ENCODE measurements around the gene CNPY3.

The CNPY3 gene

GRCh38 chr6:42961020-42961470, 31.8 kb downstream of the CNPY3 start:
- DNase-seq: no peak

- DNase-seq: no peak
Observed at GRCh38 chr6:42962096-42962495, 32.8 kb downstream of the CNPY3 start.

- no peak for DNase-seq
Observed at GRCh38 chr6:42962502-42963178, 33.4 kb downstream of the CNPY3 start.

GRCh38 chr6:42963179-42963854, 34.0 kb downstream of the CNPY3 start:
- DNase-seq: no peak

DNA sequence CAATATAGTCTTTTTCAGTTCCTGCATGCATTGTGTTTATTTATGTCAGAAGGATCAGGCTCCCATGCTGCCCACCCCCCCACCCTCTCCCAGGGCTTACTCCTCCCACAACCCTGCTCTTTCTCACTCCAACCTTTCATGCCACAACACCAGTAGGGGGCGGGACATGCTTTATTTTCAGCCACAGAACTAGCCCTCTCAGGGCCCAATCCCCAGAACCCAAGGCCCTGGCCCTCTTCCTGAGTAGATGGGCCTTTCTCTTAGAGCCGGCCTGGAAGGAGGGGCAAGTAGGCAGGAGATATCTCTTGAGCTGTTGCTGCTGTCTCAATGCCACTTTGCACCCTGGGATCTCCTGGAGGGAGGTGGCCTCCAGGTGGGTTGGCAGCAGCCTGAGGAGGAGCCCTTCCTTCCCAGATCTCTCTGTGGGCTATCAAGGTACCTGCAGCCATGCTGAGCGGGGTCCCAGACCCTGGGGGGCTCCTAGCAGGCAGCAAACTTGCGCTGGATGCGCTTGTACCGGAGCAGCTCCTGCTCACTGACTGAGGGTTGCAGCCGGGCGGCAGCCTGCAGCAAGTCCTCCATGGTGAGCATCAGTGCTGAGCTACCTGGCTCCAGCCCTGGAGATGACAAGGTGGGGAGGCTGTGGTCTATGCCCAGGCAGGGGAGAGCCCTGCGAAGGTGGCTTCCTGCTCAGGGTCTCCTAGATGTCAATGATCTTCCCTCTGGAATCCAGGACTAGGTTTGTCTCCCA, 34.8 kb downstream of the CNPY3 start:
- DNase-seq: no peak

DNA sequence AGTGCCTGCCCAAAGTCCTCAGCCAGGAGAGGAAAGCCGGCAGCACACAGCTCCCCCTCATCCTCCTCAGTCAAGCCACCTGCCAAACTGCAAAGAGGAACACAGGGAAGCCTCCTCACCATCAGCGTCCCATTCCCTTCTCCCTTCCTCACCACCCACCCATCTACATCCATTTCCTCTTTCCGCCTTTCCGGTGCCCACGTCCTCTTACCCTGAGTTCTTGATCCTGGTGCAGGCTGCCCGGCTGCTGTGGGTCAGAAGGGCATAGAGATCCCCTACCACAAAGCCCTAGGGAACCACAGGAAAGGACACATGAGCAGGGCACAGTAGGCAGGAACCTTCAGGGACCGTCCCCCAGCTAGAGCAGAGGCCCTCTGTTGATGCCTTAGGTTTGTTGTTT, 37.3 kb downstream of the CNPY3 start:
- no peak for DNase-seq

- DNase-seq: no peak
Observed at GRCh38 chr6:42967228-42967627, 37.9 kb downstream of the CNPY3 start.

GRCh38 chr6:42968126-42968701, 38.9 kb downstream of the CNPY3 start:
- no peak for DNase-seq

GRCh38 chr6:42968783-42969182, 39.5 kb downstream of the CNPY3 start:
- DNase-seq: no peak

- DNase-seq: no peak
Observed at GRCh38 chr6:42969431-42969830, 40.2 kb downstream of the CNPY3 start.

DNA sequence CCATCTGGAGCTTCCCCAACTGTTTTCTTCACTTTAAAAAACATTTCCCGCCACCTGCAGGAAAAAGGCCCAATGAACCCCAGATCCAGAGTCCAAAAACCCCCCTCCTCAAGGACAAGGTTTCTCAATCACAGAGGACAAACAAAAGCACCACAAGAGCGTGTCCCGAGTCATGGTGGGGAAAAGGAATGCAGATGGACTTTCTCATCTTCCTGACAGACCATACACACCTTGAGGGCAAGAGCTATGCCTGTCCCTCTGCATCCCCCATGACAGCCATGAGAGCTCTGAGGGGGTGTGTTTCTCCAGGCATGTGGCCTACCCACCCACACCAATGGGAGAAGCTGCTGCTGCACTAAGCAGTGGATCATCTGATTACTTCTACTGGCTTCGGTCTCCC, 40.7 kb downstream of the CNPY3 start:
- no peak for DNase-seq

- no peak for DNase-seq
Observed at GRCh38 chr6:42970871-42971612, 41.8 kb downstream of the CNPY3 start.

GRCh38 chr6:42971746-42972327, 42.6 kb downstream of the CNPY3 start:
- no peak for DNase-seq

DNA sequence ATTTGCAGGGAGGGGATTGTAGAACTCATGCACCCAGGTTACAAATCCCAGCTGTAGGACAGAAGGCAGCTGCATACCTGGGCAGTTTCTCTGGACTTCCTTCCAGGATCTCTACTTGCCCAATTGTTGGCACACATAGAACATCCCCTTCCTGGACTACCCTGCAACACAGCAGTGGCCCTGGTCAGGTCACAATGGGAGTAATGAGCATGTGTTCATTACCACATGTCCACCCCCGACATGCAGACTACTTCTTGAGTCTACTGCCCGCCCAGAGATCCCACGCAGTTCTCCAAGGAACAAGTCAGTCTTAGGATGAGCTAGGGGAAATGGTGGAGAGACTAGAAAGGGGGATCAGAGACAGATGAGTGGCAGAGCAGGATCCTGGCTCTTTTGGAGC, 44.6 kb downstream of the CNPY3 start:
- no peak for DNase-seq

- DNase-seq: no peak
Observed at GRCh38 chr6:42974919-42975505, 45.7 kb downstream of the CNPY3 start.

GRCh38 chr6:42978487-42978838, 49.2 kb downstream of the CNPY3 start:
- no peak for DNase-seq

GRCh38 chr6:42978839-42979522, 49.7 kb downstream of the CNPY3 start, which contains the start of gene PEX6:
Gene PEX6, minus strand, starts transcription at chr6:42979181. Its CDS starts 31 bp downstream, at chr6:42979150.
- peak; percentile 28 for DNase-seq

DNA sequence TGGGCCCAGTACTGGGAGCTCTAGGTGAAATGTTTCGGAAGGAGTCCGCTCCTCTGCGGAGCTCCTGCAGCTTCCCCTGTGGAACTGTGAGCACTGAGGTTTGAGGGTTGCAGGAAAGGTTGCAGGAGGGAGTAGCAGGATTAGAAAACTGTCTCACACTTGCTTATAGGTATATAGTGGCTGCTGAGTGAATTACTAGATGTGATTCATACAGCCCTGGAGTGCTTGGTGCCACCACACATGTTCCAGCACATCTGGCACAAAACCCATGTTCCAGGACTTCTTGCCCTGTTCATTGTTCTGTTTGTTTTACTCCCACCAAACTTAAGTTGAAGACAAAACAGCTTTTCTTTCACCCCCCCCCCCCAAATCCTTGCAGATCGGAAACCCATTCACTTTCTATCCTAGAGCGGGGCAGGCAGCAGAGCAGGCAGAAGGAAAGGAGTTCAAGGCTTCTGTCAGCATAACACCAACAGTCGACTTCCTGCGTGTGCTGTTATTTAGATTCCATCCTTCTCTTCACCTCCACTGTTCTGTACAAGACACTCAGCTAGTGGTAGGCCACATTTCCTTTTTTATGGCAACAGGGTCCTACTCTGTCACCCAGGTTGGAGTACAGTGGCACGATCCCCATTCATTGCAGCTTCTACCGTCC, 50.4 kb downstream of the CNPY3 start:
- DNase-seq: no peak

GRCh38 chr6:42981836-42982235, 52.6 kb downstream of the CNPY3 start:
- no peak for DNase-seq

DNA sequence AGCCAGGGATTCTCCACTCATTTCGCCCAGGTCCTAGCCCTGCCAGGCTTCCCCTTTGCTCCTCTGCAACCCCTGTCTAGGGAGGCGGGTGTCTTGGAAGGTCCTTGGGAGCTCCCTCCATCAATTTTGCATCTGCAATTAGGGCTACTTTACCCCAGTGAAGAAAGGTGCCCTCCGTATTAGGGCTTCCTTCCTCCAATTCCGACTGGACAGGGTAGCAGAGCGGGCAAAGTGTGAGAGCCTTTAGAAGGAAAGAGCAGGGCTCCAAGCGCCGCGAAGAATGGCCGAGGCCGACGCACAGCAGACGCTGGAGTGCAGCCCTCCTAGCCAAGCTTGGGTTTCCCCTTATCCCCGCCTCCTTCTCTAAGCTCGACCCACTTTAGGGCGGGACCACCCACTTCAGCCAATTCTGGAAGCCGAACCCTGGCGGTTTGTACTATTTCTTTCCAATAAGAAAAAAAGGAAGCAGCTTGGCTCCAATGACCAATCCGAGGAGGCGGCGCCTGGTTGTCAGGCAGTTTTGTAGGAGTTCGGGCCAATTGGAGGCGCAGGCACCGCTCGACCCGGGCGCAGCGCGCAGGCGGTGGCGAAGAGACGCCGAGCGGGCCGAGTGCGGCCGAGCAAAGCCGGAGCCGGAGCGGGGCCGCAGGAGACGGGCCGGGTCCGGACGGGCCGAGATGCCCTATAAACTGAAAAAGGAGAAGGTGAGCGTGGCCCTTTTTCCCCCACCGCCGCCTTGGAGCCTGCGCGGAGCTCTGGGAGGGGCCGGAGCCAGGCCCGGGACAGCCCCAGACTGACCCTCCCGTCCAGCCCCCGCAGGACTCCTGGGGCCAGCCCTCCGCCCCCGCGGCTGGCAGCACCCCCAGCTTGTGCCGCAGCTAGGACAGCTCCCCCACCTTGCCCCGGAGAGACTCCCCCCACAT, 55.0 kb downstream of the CNPY3 start, which contains the start of gene PPP2R5D:
Gene PPP2R5D (plus strand): TSS at position 570 of the 923 bp plus-strand sequence. CDS start 108 bp downstream, at position 678.
- DNase-seq: peak; percentile 98

Measured in NCI-H1436 treated with DMSO at 0.1 percent for 48 hours (cell line).